Glutamatergic neuron (in vitro differentiated cells): Measurements from ENCODE around the gene ACAP1. TPM values are rescaled to one million over a fixed set of nuclear protein-coding genes. Genes with fewer than 3 reads are reported as not detected.
"Not testable (repeated sequence)": the region's sequence is repeated elsewhere in the genome, so short reads cannot be mapped to it uniquely, and the experiment has no call there.

ENCODE experiments used
- DNase-seq: peaks from one replicate; pipeline ENCODE4 v3.0.0; 2022
- H3K27ac Mint-ChIP-seq: one replicate; pipeline ENCODE4 v1.8.0; 2020; ENCODE audit warnings: mild to moderate bottlenecking, mixed read lengths, inconsistent platforms; ENCODE audit not compliant: unreplicated experiment
- H3K27me3 Mint-ChIP-seq: one replicate; pipeline ENCODE4 v1.8.0; 2020; ENCODE audit warnings: mild to moderate bottlenecking, moderate library complexity, mixed read lengths, inconsistent platforms; ENCODE audit not compliant: unreplicated experiment
- H3K36me3 Mint-ChIP-seq: one replicate; pipeline ENCODE4 v1.8.0; 2020; ENCODE audit warnings: mild to moderate bottlenecking, mixed read lengths, inconsistent platforms; ENCODE audit not compliant: unreplicated experiment
- H3K4me1 Mint-ChIP-seq: one replicate; pipeline ENCODE4 v1.8.0; 2020; ENCODE audit warnings: mild to moderate bottlenecking, low read depth, mixed read lengths, inconsistent platforms; ENCODE audit not compliant: unreplicated experiment
- H3K4me3 Mint-ChIP-seq: one replicate; pipeline ENCODE4 v1.8.0; 2020; ENCODE audit warnings: mild to moderate bottlenecking, mixed read lengths, inconsistent platforms; ENCODE audit not compliant: unreplicated experiment
- H3K9me3 Mint-ChIP-seq: one replicate; pipeline ENCODE4 v1.8.0; 2020; ENCODE audit warnings: mild to moderate bottlenecking, moderate library complexity, mixed read lengths, inconsistent platforms; ENCODE audit not compliant: unreplicated experiment
- CTCF ChIP-seq: fragments of 200-600 bp; sonication (generic); IDR thresholded peaks from one replicate; pipeline ENCODE4 v1.5.0; 2021; ENCODE audit not compliant: partially characterized antibody, unreplicated experiment
- total RNA-seq: library from RNA; stranded (reverse); fragmentation: NEBNext Ultra II Directional; extraction: Animal tissue kit (Norgen Biotek cat#: 25700); gene quantifications from one replicate; pipeline ENCODE4 v1.2.1, GENCODE V29; 2021; ENCODE audit not compliant: unreplicated experiment

The ACAP1 gene
- total RNA-seq, 1 donor from 2014 or later = not detected

- H3K27ac Mint-ChIP-seq = no peak overlapping the region
- peaks cover 3% of the 10 kb centered on the region for H3K9me3 Mint-ChIP-seq
These were observed 31.7 kb downstream of the ACAP1 start for GRCh38 chr17:7367918-7368598.

DNA sequence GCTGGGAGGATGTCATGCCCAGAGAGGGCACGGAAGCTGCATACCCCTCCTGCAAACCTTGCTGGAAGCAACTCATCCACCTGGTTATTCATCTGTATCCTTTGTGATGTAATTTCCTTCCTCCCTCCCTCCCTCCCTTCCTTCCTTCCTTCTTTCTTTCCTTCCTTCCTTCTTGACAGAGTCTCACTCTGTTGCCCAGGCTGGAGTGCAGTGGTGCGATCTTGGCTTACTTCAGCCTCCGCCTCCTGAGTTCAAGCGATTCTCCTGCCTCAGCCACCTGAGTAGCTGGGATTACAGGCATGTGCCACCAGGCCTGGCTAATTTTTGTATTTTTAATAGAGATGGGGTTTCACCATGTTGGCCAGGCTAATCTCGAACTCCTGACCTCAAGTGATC lies 32.3 kb downstream of the ACAP1 start:
- DNase-seq, H3K4me3 Mint-ChIP-seq, H3K27ac Mint-ChIP-seq, H3K9me3 Mint-ChIP-seq, H3K4me1 Mint-ChIP-seq, H3K36me3 Mint-ChIP-seq, H3K27me3 Mint-ChIP-seq: not testable (repeated sequence)

More at GRCh38 chr17:7367918-7368598, 31.7 kb downstream of the ACAP1 start:
- DNase-seq = no peak
- TF ChIP-seq CTCF = no peak
- Mint-ChIP-seq H3K4me1 (no peaks in the 10 kb centered on the region), H3K36me3 (peaks cover 3% of the 10 kb centered on the region), H3K4me3 (no peak overlapping the region), H3K27me3 (peaks cover 1% of the 10 kb centered on the region)

- Mint-ChIP-seq H3K4me3 (no peak overlapping the region), H3K27me3 (peaks cover 1% of the 10 kb centered on the region), H3K4me1 (no peaks in the 10 kb centered on the region), H3K36me3 (peaks cover 3% of the 10 kb centered on the region), H3K27ac (no peak overlapping the region), H3K9me3 (peaks cover 3% of the 10 kb centered on the region)
- DNase-seq = no peak
- TF ChIP-seq CTCF = no peak
These were observed 33.5 kb downstream of the ACAP1 start for GRCh38 chr17:7369825-7370224.

GRCh38 chr17:7370853-7371252 lies 34.5 kb downstream of the ACAP1 start:
- H3K36me3 Mint-ChIP-seq = no peaks in the 10 kb centered on the region

GRCh38 chr17:7374353-7374752 lies 38.0 kb downstream of the ACAP1 start:
- Mint-ChIP-seq H3K9me3 (peaks cover 4% of the 10 kb centered on the region), H3K4me3 (no peak overlapping the region), H3K27me3 (peaks cover under 1% of the 10 kb centered on the region), H3K4me1 (no peaks in the 10 kb centered on the region), H3K27ac (no peak overlapping the region), H3K36me3 (peaks cover 5% of the 10 kb centered on the region)
- no peak for DNase-seq
- TF ChIP-seq CTCF = no peak

More at GRCh38 chr17:7370853-7371252, 34.5 kb downstream of the ACAP1 start:
- H3K4me3 Mint-ChIP-seq = no peak overlapping the region
- H3K4me1 Mint-ChIP-seq = no peaks in the 10 kb centered on the region
- no peak overlapping the region for H3K27ac Mint-ChIP-seq
- TF ChIP-seq CTCF = no peak
- H3K27me3 Mint-ChIP-seq = peaks cover 1% of the 10 kb centered on the region
- no peaks in the 10 kb centered on the region for H3K9me3 Mint-ChIP-seq
- DNase-seq = no peak
